ENCODE measurements around the gene TMEM31.

- TF ChIP-seq CTCF (conservative IDR thresholded peaks at IDR 0.05; ENCODE audit: low read length) (no peak), EZH2phosphoT487 (IDR thresholded peaks at IDR 0.05; ENCODE audit: borderline replicate concordance) (no peak)
These were observed 15.8 kb downstream of the TMEM31 start for GRCh38 chrX:103726477-103726876.
